Astrocyte of the spinal cord (primary cell): Measurements from ENCODE around the gene HFM1.
A peak's percentile ranks its signal among the peaks of the same experiment; 100 is the strongest.

Source experiments
- DNase-seq: peaks from one replicate; pipeline ENCODE4 v3.0.0; 2011; ENCODE audit warnings: low read depth, low spot score
- H3K4me3 ChIP-seq: 2 replicates; pipeline ENCODE4 v1.5.1; 2011; ENCODE audit warnings: low read depth, mild to moderate bottlenecking, low read length, moderate library complexity
- in situ Hi-C: cut with HindIII; loops from 2 replicates; pipeline ENCODE4 v1.10.0; 2017; ENCODE audit warnings: low sequenced_read_pairs
- TF ChIP-seq, protein P1 (sequence below): IDR thresholded peaks from 2 replicates; pipeline ENCODE4 v1.5.1; 2012; ENCODE audit warnings: low read depth, mild to moderate bottlenecking, low read length, inconsistent platforms

Gene HFM1

DNA sequence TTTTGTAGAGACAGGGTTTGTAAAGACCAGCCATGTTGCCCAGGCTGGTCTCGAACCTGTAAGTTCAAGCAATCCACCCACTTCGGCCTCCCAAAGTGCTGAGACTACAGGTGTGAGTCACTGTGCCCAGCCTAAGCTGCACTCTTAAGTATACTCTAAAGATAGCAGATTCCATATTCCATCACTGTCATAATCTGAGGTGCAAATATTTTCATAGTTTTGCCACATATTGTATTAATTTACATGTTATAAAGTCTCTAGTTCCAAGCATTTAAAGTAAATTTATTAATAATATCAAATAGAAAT is 121.3 kb downstream of the HFM1 start:
- DNase-seq = no peak
- TF ChIP-seq, protein P1, sequence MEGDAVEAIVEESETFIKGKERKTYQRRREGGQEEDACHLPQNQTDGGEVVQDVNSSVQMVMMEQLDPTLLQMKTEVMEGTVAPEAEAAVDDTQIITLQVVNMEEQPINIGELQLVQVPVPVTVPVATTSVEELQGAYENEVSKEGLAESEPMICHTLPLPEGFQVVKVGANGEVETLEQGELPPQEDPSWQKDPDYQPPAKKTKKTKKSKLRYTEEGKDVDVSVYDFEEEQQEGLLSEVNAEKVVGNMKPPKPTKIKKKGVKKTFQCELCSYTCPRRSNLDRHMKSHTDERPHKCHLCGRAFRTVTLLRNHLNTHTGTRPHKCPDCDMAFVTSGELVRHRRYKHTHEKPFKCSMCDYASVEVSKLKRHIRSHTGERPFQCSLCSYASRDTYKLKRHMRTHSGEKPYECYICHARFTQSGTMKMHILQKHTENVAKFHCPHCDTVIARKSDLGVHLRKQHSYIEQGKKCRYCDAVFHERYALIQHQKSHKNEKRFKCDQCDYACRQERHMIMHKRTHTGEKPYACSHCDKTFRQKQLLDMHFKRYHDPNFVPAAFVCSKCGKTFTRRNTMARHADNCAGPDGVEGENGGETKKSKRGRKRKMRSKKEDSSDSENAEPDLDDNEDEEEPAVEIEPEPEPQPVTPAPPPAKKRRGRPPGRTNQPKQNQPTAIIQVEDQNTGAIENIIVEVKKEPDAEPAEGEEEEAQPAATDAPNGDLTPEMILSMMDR = no peak

DNA sequence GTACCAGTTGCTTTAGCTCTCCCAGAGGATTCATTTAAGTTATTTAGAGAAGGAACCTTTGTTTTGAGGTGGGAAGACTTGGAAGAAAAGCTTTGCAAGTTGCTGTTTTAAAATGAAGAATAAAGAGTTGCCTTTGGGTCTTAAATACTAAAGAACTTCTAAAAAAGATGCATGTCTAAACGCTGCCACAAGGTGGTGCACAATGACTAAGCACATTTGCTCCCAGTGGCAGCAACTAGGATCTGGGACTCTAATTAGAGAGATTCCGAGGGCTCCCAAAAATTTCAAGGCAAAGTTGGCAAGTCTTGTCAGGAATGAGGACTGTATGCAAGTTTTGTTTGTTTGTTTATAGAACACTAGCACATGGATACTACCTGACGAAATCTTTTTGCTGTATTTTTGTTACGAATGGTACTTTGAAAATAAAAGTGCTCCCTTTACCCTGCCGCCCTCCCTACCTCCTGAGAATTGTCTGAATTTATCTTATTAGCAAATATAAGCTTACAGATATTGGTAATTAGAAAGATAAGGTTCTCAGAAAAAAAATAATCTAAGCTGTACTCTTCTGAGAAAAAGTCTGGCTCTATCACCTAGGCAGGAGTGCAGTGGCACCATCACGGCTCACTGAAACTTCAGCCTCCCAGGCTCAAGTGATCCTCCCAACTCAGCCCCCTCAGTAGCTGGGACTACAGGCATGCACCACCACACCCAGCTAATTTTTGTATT is 121.8 kb downstream of the HFM1 start:
- no peak overlapping the region for H3K4me3 ChIP-seq
- in situ Hi-C loops = no loop called here
- TF ChIP-seq, protein P1 = peak; percentile 74
- peak; percentile 77 for DNase-seq

More for the DNA sequence above, 121.3 kb downstream of the HFM1 start:
- in situ Hi-C loops = no loop called here
- H3K4me3 ChIP-seq = no peak overlapping the region

DNA sequence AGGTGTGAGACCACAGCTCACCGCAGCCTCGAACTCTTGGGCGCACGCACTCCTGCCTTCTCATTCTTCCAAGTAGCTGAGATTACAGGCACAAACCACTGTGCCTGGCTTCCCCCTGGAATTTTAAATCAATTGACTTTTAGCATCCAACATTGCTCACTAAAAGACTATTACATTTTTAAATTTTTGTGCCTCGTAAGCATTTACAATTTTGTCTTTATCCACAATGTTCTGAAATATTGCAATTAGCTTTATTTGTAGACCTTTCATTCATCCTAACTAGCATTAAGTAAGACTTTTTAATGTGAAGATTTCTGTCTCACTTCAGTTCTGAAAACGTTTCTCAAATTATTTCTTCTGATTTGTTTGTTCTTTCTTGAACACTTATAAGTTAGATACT is 122.9 kb downstream of the HFM1 start:
- in situ Hi-C loops = no loop called here
- no peak for DNase-seq
- no peak overlapping the region for H3K4me3 ChIP-seq
- TF ChIP-seq, protein P1 = no peak

DNA sequence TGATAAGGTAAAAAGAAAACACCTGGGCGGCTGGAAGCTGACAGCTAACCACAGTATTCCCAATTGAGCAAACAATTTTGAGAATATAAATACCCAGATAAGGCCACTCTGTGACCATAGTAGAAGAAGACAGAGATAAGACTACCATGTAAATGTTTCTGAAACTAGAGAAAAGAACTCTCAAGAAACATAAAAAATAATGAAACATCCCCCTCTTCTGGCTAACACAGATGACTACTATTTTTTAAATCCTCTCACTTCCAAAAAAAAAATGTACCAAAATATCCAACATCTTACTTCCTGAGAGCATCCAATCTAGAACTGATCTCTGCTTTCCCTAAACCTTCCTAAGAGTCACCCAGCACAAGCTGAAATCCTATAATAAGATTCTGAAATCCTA is 125.9 kb downstream of the HFM1 start:
- in situ Hi-C loops = no loop called here
- peak; percentile 21 for DNase-seq
- TF ChIP-seq, protein P1 = peak; percentile 8
- H3K4me3 ChIP-seq = no peak overlapping the region

DNA sequence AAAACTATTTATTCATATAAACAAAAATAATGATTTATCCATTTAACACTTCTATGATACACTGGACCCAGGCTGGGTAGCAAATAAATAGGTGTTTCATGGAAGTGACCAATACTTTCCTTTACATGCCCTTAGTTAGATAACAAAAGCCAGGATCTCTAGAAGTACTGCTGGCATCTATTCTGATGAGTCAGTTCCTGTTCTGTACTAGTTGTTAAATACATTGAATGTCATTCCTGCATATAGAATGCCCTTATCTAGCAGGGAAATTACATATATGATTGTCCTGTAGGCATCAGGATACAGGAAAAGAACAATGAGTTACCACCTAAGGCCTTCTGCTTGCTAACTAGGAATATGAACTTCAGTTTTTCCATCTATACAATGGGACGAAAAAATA is 130.8 kb downstream of the HFM1 start:
- DNase-seq = peak; percentile 11
- H3K4me3 ChIP-seq = no peak overlapping the region
- TF ChIP-seq, protein P1 = no peak
- in situ Hi-C loops = no loop called here

DNA sequence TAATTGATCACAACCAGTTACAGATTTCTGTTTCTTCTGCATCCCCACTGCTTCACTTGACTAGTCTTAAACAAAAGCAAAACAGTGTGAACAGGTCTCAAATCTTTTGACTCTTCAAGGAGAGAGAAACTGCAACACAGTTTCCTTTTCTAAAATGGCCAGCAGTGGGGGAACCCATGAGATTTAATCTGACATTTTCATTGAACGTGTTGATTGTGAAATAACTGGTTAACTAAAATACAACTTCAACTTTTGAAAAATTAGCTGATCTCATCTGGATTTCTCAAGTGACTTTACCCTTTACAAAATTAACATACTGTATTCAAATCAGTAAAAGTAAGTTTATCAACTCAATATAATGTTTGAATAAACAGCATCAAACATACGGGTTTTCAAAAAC is 143.0 kb downstream of the HFM1 start:
- no peak for DNase-seq
- in situ Hi-C loops = no loop called here
- TF ChIP-seq, protein P1 = no peak
- H3K4me3 ChIP-seq = no peak overlapping the region

DNA sequence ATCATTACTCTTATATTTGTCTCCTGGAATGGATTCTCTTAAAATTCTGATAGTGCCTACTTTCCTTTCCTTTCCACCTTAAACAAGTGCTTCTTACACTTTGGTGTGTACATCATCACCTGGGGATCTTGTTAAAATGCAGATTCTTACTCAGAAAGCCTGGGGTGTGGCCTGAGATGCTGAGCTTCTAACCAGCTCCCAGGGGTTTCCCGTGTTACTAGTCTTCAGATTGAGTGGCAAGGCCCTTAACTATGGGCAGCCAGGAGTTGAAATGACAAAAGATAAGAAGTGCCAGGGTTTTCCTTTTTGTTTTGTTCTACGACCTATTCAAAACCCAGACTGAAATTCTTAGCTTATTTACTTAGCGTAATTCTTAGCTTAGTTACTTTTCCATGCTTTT is 159.2 kb downstream of the HFM1 start:
- no peak overlapping the region for H3K4me3 ChIP-seq
- in situ Hi-C loops = no loop called here
- TF ChIP-seq, protein P1 = no peak
- DNase-seq = no peak
